ENCODE data around the gene KLHL18. TPM values are rescaled to one million over a fixed set of nuclear protein-coding genes. Genes with fewer than 3 reads are reported as not detected.
A peak's percentile ranks its signal among the peaks of the same experiment; 100 is the strongest.

The KLHL18 gene
- total RNA-seq, 2 experiments from 2014 or later: 13.1 to 28.6 TPM

GRCh38 chr3:47381317-47382157, 98.8 kb downstream of the KLHL18 start:
- H3K4me2 ChIP-seq (ENCODE audit: low read length): peak overlapping the region; percentile 76
- peaks cover 10% of the 10 kb centered on the region for H4K20me1 ChIP-seq (ENCODE audit: insufficient read depth, low read length)
- peaks cover 19% of the 10 kb centered on the region for H3K36me3 ChIP-seq (ENCODE audit: insufficient read depth, low read length)
- ChIA-PET CTCF (ENCODE audit: unreplicated experiment) (no interaction called here), POLR2A (interaction anchor here (0.6 to 1.3 kb wide), 8 partner anchors 84 to 522 kb away, joined by 3 to 7 read pairs (median 4); partner anchors contain the start of genes SCAP and SETD2)
- H3K79me2 ChIP-seq (ENCODE audit: insufficient read depth, low read depth, low read length): peaks cover 50% of the 10 kb centered on the region
- H3K27ac ChIP-seq (ENCODE audit: low read depth, low read length, poor library complexity, severe bottlenecking): peak overlapping the region; percentile 63
- TF ChIP-seq, protein P1, sequence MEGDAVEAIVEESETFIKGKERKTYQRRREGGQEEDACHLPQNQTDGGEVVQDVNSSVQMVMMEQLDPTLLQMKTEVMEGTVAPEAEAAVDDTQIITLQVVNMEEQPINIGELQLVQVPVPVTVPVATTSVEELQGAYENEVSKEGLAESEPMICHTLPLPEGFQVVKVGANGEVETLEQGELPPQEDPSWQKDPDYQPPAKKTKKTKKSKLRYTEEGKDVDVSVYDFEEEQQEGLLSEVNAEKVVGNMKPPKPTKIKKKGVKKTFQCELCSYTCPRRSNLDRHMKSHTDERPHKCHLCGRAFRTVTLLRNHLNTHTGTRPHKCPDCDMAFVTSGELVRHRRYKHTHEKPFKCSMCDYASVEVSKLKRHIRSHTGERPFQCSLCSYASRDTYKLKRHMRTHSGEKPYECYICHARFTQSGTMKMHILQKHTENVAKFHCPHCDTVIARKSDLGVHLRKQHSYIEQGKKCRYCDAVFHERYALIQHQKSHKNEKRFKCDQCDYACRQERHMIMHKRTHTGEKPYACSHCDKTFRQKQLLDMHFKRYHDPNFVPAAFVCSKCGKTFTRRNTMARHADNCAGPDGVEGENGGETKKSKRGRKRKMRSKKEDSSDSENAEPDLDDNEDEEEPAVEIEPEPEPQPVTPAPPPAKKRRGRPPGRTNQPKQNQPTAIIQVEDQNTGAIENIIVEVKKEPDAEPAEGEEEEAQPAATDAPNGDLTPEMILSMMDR (conservative IDR thresholded peaks at IDR 0.05; ENCODE audit: low read length): 0 out of 2 replicates have a peak, but pooled peaks have one; percentile 7
- no peak for TF ChIP-seq EZH2phosphoT487 (IDR thresholded peaks at IDR 0.05; ENCODE audit: borderline replicate concordance, low read depth, low read length)
- H2AFZ ChIP-seq (ENCODE audit: low read length): peak overlapping the region; percentile 46
- no peaks in the 10 kb centered on the region for H3K9me2 ChIP-seq (ENCODE audit: insufficient read depth, low read length)
- H3K9me3 ChIP-seq (ENCODE audit: low read length): no peaks in the 10 kb centered on the region
- intact Hi-C loops (cut with micrococcal nuclease; ENCODE audit: unreplicated experiment): loop anchor here (5.0 kb wide), 3 partner anchors 219 to 454 kb away; partner anchors contain the start of gene SETD2
- peaks cover 35% of the 10 kb centered on the region for H3K4me1 ChIP-seq (ENCODE audit: insufficient read depth, low read length, poor library complexity, severe bottlenecking)
- no TSS peak for BruUV-seq (replicated peaks)
- peak; percentile 88 for DNase-seq (ENCODE audit: low spot score)
- H3K4me3 ChIP-seq (ENCODE audit: low read depth, low read length, poor library complexity, severe bottlenecking): peak overlapping the region; percentile 75

- H3K27ac ChIP-seq (ENCODE audit: low read depth, low read length, poor library complexity, severe bottlenecking): no peak overlapping the region
- peaks cover 10% of the 10 kb centered on the region for H4K20me1 ChIP-seq (ENCODE audit: insufficient read depth, low read length)
- intact Hi-C loops (cut with micrococcal nuclease; ENCODE audit: unreplicated experiment): loop anchor here (5.0 kb wide), 3 partner anchors 222 to 457 kb away; partner anchors contain the start of gene SETD2
- no peaks in the 10 kb centered on the region for H3K9me3 ChIP-seq (ENCODE audit: low read length)
- H3K4me2 ChIP-seq (ENCODE audit: low read length): no peak overlapping the region
- ChIA-PET POLR2A (interaction anchor here (0.6 kb wide), 1 partner anchor 260 kb away, joined by 7 read pairs; no protein-coding TSS in a partner anchor), CTCF (ENCODE audit: unreplicated experiment) (no interaction called here)
- H3K4me3 ChIP-seq (ENCODE audit: low read depth, low read length, poor library complexity, severe bottlenecking): no peak overlapping the region
- no peaks in the 10 kb centered on the region for H3K9me2 ChIP-seq (ENCODE audit: insufficient read depth, low read length)
- DNase-seq (ENCODE audit: low spot score): no peak
- BruUV-seq (replicated peaks): no TSS peak
- peaks cover 17% of the 10 kb centered on the region for H3K4me1 ChIP-seq (ENCODE audit: insufficient read depth, low read length, poor library complexity, severe bottlenecking)
- no peak overlapping the region for H2AFZ ChIP-seq (ENCODE audit: low read length)
- TF ChIP-seq, protein P1 (conservative IDR thresholded peaks at IDR 0.05; ENCODE audit: low read length): no peak
- TF ChIP-seq EZH2phosphoT487 (IDR thresholded peaks at IDR 0.05; ENCODE audit: borderline replicate concordance, low read depth, low read length): no peak
- H3K79me2 ChIP-seq (ENCODE audit: insufficient read depth, low read depth, low read length): peaks cover 54% of the 10 kb centered on the region
- H3K36me3 ChIP-seq (ENCODE audit: insufficient read depth, low read length): peaks cover 46% of the 10 kb centered on the region
Observed at GRCh38 chr3:47384425-47384824, 101.7 kb downstream of the KLHL18 start.

DNA sequence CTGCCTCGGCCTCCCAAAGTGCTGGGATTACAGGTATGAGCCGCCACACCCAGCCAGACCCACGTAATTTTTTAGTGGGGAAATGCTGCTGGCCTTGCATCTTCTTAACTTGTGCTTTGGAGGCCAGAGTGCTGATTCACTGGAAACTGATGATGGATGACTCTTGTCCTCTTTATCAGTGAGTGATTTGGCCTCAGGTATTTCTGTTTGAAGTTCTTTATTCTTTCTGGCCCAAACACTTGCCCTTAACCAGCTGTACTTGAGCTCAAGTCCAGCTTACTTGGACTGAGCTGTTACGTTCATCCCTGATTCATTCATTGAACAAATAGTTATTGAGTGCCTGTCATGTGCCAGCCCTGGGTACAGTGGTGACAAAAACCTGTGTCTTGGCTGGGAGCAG, 102.3 kb downstream of the KLHL18 start:
- H3K4me3 ChIP-seq (ENCODE audit: low read depth, low read length, poor library complexity, severe bottlenecking): no peak overlapping the region
- intact Hi-C loops (cut with micrococcal nuclease; ENCODE audit: unreplicated experiment): no loop called here
- no peak for TF ChIP-seq EZH2phosphoT487 (IDR thresholded peaks at IDR 0.05; ENCODE audit: borderline replicate concordance, low read depth, low read length)
- TF ChIP-seq, protein P1 (conservative IDR thresholded peaks at IDR 0.05; ENCODE audit: low read length): no peak
- H3K9me3 ChIP-seq (ENCODE audit: low read length): no peaks in the 10 kb centered on the region
- no peak overlapping the region for H3K4me2 ChIP-seq (ENCODE audit: low read length)
- ChIA-PET POLR2A (no interaction called here), CTCF (ENCODE audit: unreplicated experiment) (no interaction called here)
- no peak for DNase-seq (ENCODE audit: low spot score)
- peaks cover 10% of the 10 kb centered on the region for H4K20me1 ChIP-seq (ENCODE audit: insufficient read depth, low read length)
- H3K4me1 ChIP-seq (ENCODE audit: insufficient read depth, low read length, poor library complexity, severe bottlenecking): peaks cover 12% of the 10 kb centered on the region
- no TSS peak for BruUV-seq (replicated peaks)
- H3K9me2 ChIP-seq (ENCODE audit: insufficient read depth, low read length): no peaks in the 10 kb centered on the region
- peaks cover 46% of the 10 kb centered on the region for H3K36me3 ChIP-seq (ENCODE audit: insufficient read depth, low read length)
- H3K27ac ChIP-seq (ENCODE audit: low read depth, low read length, poor library complexity, severe bottlenecking): no peak overlapping the region
- H2AFZ ChIP-seq (ENCODE audit: low read length): no peak overlapping the region
- H3K79me2 ChIP-seq (ENCODE audit: insufficient read depth, low read depth, low read length): peaks cover 48% of the 10 kb centered on the region

Data from OCI-LY7 (cell line).